Measurements from ENCODE around the gene NFU1. TPM values are rescaled to one million over a fixed set of nuclear protein-coding genes. Genes with fewer than 3 reads are reported as not detected.

Gene NFU1
- polyA plus RNA-seq (2013, experiment 1 of 2), result 55.9 TPM
- 60.9 TPM for polyA plus RNA-seq (2013, experiment 2 of 2)

GRCh38 chr2:69436938-69437750, at the start of gene NFU1:
NFU1 (minus strand) TSS chr2:69437435; CDS start chr2:69437422, 13 bp downstream.
- WGBS, 2 experiments (ENCODE audit: insufficient coverage in 2 of 2), result 3 to 5% methylated on average over 43 to 54 of the region's 60 CpGs

GRCh38 chr2:69483696-69484095, 46.5 kb upstream of the NFU1 start:
- H3K4me3 ChIP-seq (ENCODE audit: extremely low read depth, insufficient read depth, low read length, poor library complexity, severe bottlenecking), result no peak overlapping the region
- H3K27ac ChIP-seq (ENCODE audit: low read depth, low read length, severe bottlenecking), result no peak overlapping the region
- H3K36me3 ChIP-seq (ENCODE audit: control insufficient read depth, insufficient read depth, low read length), result peaks cover 49% of the 10 kb centered on the region
- WGBS, 2 experiments (ENCODE audit: insufficient coverage in 2 of 2), result 86 to 100% methylated on average over 1 of the region's 3 CpGs
- no peaks in the 10 kb centered on the region for H3K9me3 ChIP-seq (ENCODE audit: control insufficient read depth, low read length)
- no peaks in the 10 kb centered on the region for H3K4me1 ChIP-seq (ENCODE audit: control insufficient read depth, insufficient read depth, low read length, poor library complexity, severe bottlenecking)

More at GRCh38 chr2:69436938-69437750, at the start of gene NFU1:
- Histone ChIP-seq H3K36me3 (ENCODE audit: control insufficient read depth, insufficient read depth, low read length) (peaks cover under 1% of the 10 kb centered on the region), H3K4me3 (ENCODE audit: extremely low read depth, insufficient read depth, low read length, poor library complexity, severe bottlenecking) (peak within 1 kb of the TSS; percentile 65), H3K4me1 (ENCODE audit: control insufficient read depth, insufficient read depth, low read length, poor library complexity, severe bottlenecking) (peaks cover 4% of the 10 kb centered on the region), H3K9me3 (ENCODE audit: control insufficient read depth, low read length) (no peaks in the 10 kb centered on the region), H3K27ac (ENCODE audit: low read depth, low read length, severe bottlenecking) (peak within 1 kb of the TSS; percentile 91)

- WGBS, 2 experiments (ENCODE audit: insufficient coverage in 2 of 2), result no CpG with 5 or more reads among the region's 4 CpGs
- H3K4me3 ChIP-seq (ENCODE audit: extremely low read depth, insufficient read depth, low read length, poor library complexity, severe bottlenecking), result no peak overlapping the region
- H3K4me1 ChIP-seq (ENCODE audit: control insufficient read depth, insufficient read depth, low read length, poor library complexity, severe bottlenecking), result no peaks in the 10 kb centered on the region
- H3K9me3 ChIP-seq (ENCODE audit: control insufficient read depth, low read length), result no peaks in the 10 kb centered on the region
- peaks cover 47% of the 10 kb centered on the region for H3K36me3 ChIP-seq (ENCODE audit: control insufficient read depth, insufficient read depth, low read length)
- no peak overlapping the region for H3K27ac ChIP-seq (ENCODE audit: low read depth, low read length, severe bottlenecking)
These were observed 45.8 kb upstream of the NFU1 start for GRCh38 chr2:69483024-69483423.

GRCh38 chr2:69482471-69482870, 45.2 kb upstream of the NFU1 start:
- Histone ChIP-seq H3K27ac (ENCODE audit: low read depth, low read length, severe bottlenecking) (no peak overlapping the region), H3K4me1 (ENCODE audit: control insufficient read depth, insufficient read depth, low read length, poor library complexity, severe bottlenecking) (no peaks in the 10 kb centered on the region), H3K36me3 (ENCODE audit: control insufficient read depth, insufficient read depth, low read length) (peaks cover 44% of the 10 kb centered on the region), H3K4me3 (ENCODE audit: extremely low read depth, insufficient read depth, low read length, poor library complexity, severe bottlenecking) (no peak overlapping the region), H3K9me3 (ENCODE audit: control insufficient read depth, low read length) (no peaks in the 10 kb centered on the region)
- WGBS, 2 experiments (ENCODE audit: insufficient coverage in 2 of 2), result 100% methylated on average over 2 to 3 of the region's 3 CpGs

- H3K4me3 ChIP-seq (ENCODE audit: extremely low read depth, insufficient read depth, low read length, poor library complexity, severe bottlenecking), result no peak overlapping the region
- 86 to 100% methylated on average over 1 of the region's 1 CpG for WGBS, 2 experiments (ENCODE audit: insufficient coverage in 2 of 2)
- no peaks in the 10 kb centered on the region for H3K9me3 ChIP-seq (ENCODE audit: control insufficient read depth, low read length)
- H3K4me1 ChIP-seq (ENCODE audit: control insufficient read depth, insufficient read depth, low read length, poor library complexity, severe bottlenecking), result no peaks in the 10 kb centered on the region
- peaks cover 35% of the 10 kb centered on the region for H3K36me3 ChIP-seq (ENCODE audit: control insufficient read depth, insufficient read depth, low read length)
- no peak overlapping the region for H3K27ac ChIP-seq (ENCODE audit: low read depth, low read length, severe bottlenecking)
These were observed 44.2 kb upstream of the NFU1 start for GRCh38 chr2:69481421-69481820.

GRCh38 chr2:69477627-69478026, 40.4 kb upstream of the NFU1 start:
- H3K36me3 ChIP-seq (ENCODE audit: control insufficient read depth, insufficient read depth, low read length), result peaks cover 44% of the 10 kb centered on the region
- H3K4me3 ChIP-seq (ENCODE audit: extremely low read depth, insufficient read depth, low read length, poor library complexity, severe bottlenecking), result no peak overlapping the region
- no peaks in the 10 kb centered on the region for H3K9me3 ChIP-seq (ENCODE audit: control insufficient read depth, low read length)
- no CpG with 5 or more reads among the region's 1 CpG for WGBS, 2 experiments (ENCODE audit: insufficient coverage in 2 of 2)
- no peak overlapping the region for H3K27ac ChIP-seq (ENCODE audit: low read depth, low read length, severe bottlenecking)
- no peaks in the 10 kb centered on the region for H3K4me1 ChIP-seq (ENCODE audit: control insufficient read depth, insufficient read depth, low read length, poor library complexity, severe bottlenecking)

- no peak overlapping the region for H3K4me3 ChIP-seq (ENCODE audit: extremely low read depth, insufficient read depth, low read length, poor library complexity, severe bottlenecking)
- H3K9me3 ChIP-seq (ENCODE audit: control insufficient read depth, low read length), result no peaks in the 10 kb centered on the region
- no peaks in the 10 kb centered on the region for H3K4me1 ChIP-seq (ENCODE audit: control insufficient read depth, insufficient read depth, low read length, poor library complexity, severe bottlenecking)
- H3K27ac ChIP-seq (ENCODE audit: low read depth, low read length, severe bottlenecking), result no peak overlapping the region
- WGBS, 2 experiments (ENCODE audit: insufficient coverage in 2 of 2), result no CpG with 5 or more reads among the region's 2 CpGs
- H3K36me3 ChIP-seq (ENCODE audit: control insufficient read depth, insufficient read depth, low read length), result peaks cover 34% of the 10 kb centered on the region
These were observed 37.5 kb upstream of the NFU1 start for GRCh38 chr2:69474688-69475087.

- H3K4me1 ChIP-seq (ENCODE audit: control insufficient read depth, insufficient read depth, low read length, poor library complexity, severe bottlenecking), result no peaks in the 10 kb centered on the region
- H3K9me3 ChIP-seq (ENCODE audit: control insufficient read depth, low read length), result no peaks in the 10 kb centered on the region
- no peak overlapping the region for H3K27ac ChIP-seq (ENCODE audit: low read depth, low read length, severe bottlenecking)
- no CpG with 5 or more reads among the region's 2 CpGs for WGBS, 2 experiments (ENCODE audit: insufficient coverage in 2 of 2)
- H3K4me3 ChIP-seq (ENCODE audit: extremely low read depth, insufficient read depth, low read length, poor library complexity, severe bottlenecking), result no peak overlapping the region
- H3K36me3 ChIP-seq (ENCODE audit: control insufficient read depth, insufficient read depth, low read length), result peaks cover 22% of the 10 kb centered on the region
These were observed 34.6 kb upstream of the NFU1 start for GRCh38 chr2:69471793-69472192.

- Histone ChIP-seq H3K9me3 (ENCODE audit: control insufficient read depth, low read length) (no peaks in the 10 kb centered on the region), H3K4me1 (ENCODE audit: control insufficient read depth, insufficient read depth, low read length, poor library complexity, severe bottlenecking) (no peaks in the 10 kb centered on the region), H3K36me3 (ENCODE audit: control insufficient read depth, insufficient read depth, low read length) (peaks cover 25% of the 10 kb centered on the region), H3K4me3 (ENCODE audit: extremely low read depth, insufficient read depth, low read length, poor library complexity, severe bottlenecking) (no peak overlapping the region), H3K27ac (ENCODE audit: low read depth, low read length, severe bottlenecking) (no peak overlapping the region)
- no CpG with 5 or more reads among the region's 5 CpGs for WGBS, 2 experiments (ENCODE audit: insufficient coverage in 2 of 2)
These were observed 33.7 kb upstream of the NFU1 start for GRCh38 chr2:69470911-69471310.

GRCh38 chr2:69469784-69470183, 32.5 kb upstream of the NFU1 start:
- no peaks in the 10 kb centered on the region for H3K4me1 ChIP-seq (ENCODE audit: control insufficient read depth, insufficient read depth, low read length, poor library complexity, severe bottlenecking)
- no peak overlapping the region for H3K4me3 ChIP-seq (ENCODE audit: extremely low read depth, insufficient read depth, low read length, poor library complexity, severe bottlenecking)
- no peaks in the 10 kb centered on the region for H3K9me3 ChIP-seq (ENCODE audit: control insufficient read depth, low read length)
- H3K36me3 ChIP-seq (ENCODE audit: control insufficient read depth, insufficient read depth, low read length), result peaks cover 25% of the 10 kb centered on the region
- 75% methylated on average over 1 of the region's 1 CpG; no CpG with 5 or more reads in 1 of the 2 experiments for WGBS, 2 experiments (ENCODE audit: insufficient coverage in 2 of 2)
- no peak overlapping the region for H3K27ac ChIP-seq (ENCODE audit: low read depth, low read length, severe bottlenecking)

GRCh38 chr2:69469375-69469774, 32.1 kb upstream of the NFU1 start:
- no peaks in the 10 kb centered on the region for H3K9me3 ChIP-seq (ENCODE audit: control insufficient read depth, low read length)
- peaks cover 29% of the 10 kb centered on the region for H3K36me3 ChIP-seq (ENCODE audit: control insufficient read depth, insufficient read depth, low read length)
- H3K4me1 ChIP-seq (ENCODE audit: control insufficient read depth, insufficient read depth, low read length, poor library complexity, severe bottlenecking), result no peaks in the 10 kb centered on the region
- 90 to 95% methylated on average over 2 of the region's 3 CpGs for WGBS, 2 experiments (ENCODE audit: insufficient coverage in 2 of 2)
- no peak overlapping the region for H3K27ac ChIP-seq (ENCODE audit: low read depth, low read length, severe bottlenecking)
- no peak overlapping the region for H3K4me3 ChIP-seq (ENCODE audit: extremely low read depth, insufficient read depth, low read length, poor library complexity, severe bottlenecking)
